Astrocyte of the spinal cord (primary cell): ENCODE data around the gene MECP2.
A peak's percentile ranks its signal among the peaks of the same experiment; 100 is the strongest.

ENCODE experiments used
- DNase-seq: peaks from one replicate; pipeline ENCODE4 v3.0.0; 2011; ENCODE audit warnings: low read depth, low spot score
- H3K4me3 ChIP-seq: 2 replicates; pipeline ENCODE4 v1.5.1; 2011; ENCODE audit warnings: low read depth, mild to moderate bottlenecking, low read length, moderate library complexity
- in situ Hi-C: cut with HindIII; loops from 2 replicates; pipeline ENCODE4 v1.10.0; 2017; ENCODE audit warnings: low sequenced_read_pairs
- TF ChIP-seq, protein P1 (sequence below): IDR thresholded peaks from 2 replicates; pipeline ENCODE4 v1.5.1; 2012; ENCODE audit warnings: low read depth, mild to moderate bottlenecking, low read length, inconsistent platforms

Gene MECP2

DNA sequence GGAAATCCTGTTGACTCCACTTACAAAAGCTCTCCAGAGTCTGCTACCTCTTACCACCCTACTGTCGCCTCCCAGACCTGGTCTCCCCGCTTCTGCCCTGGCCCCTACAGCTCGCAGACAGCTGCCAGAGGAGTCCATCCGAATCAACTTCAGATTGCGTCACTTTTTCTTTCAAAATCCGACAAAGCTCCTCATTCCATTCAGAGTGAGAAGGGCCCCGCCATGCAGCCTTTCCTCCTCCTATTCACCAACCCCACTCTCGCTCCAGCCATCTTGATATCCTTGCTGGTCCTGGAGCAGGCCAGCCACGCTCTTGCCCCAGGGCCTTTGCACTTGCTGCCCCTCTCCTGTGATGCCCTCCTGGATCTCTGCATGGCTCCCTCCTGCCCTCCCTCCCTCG lies 41.3 kb upstream of the MECP2 start:
- TF ChIP-seq, protein P1, sequence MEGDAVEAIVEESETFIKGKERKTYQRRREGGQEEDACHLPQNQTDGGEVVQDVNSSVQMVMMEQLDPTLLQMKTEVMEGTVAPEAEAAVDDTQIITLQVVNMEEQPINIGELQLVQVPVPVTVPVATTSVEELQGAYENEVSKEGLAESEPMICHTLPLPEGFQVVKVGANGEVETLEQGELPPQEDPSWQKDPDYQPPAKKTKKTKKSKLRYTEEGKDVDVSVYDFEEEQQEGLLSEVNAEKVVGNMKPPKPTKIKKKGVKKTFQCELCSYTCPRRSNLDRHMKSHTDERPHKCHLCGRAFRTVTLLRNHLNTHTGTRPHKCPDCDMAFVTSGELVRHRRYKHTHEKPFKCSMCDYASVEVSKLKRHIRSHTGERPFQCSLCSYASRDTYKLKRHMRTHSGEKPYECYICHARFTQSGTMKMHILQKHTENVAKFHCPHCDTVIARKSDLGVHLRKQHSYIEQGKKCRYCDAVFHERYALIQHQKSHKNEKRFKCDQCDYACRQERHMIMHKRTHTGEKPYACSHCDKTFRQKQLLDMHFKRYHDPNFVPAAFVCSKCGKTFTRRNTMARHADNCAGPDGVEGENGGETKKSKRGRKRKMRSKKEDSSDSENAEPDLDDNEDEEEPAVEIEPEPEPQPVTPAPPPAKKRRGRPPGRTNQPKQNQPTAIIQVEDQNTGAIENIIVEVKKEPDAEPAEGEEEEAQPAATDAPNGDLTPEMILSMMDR, result no peak
- H3K4me3 ChIP-seq, result no peak overlapping the region
- in situ Hi-C loops, result no loop called here
- no peak for DNase-seq

DNA sequence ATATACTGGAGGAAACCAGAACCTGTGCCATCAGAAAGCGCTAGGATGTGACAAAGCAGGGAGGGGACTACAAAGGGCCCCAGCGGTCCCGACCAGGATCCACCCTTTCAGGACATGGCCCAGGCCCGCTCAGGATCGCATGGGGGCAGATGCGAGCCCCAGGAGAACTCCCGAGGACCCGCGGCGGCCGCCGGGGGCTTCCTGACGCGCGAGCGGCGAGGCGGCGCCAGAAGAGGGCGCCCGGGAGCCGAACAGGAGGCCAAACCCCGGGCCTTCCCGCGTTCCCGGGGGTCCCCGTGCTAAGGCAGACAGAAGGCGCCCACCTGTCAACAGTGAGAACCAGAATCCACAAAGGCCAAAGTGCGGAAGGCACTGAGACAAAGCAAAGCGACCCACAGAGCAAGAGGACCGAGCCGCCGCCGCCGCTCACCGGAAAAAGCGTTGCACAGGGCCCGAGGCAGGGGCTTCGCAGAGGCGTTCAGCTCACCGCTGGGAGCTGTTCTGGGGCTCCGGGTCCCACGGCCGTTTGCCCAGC lies 39.2 kb upstream of the MECP2 start:
- TF ChIP-seq, protein P1, result peak; percentile 60
- DNase-seq, result peak; percentile 35
- peak overlapping the region; percentile 12 for H3K4me3 ChIP-seq
- in situ Hi-C loops, result no loop called here

DNA sequence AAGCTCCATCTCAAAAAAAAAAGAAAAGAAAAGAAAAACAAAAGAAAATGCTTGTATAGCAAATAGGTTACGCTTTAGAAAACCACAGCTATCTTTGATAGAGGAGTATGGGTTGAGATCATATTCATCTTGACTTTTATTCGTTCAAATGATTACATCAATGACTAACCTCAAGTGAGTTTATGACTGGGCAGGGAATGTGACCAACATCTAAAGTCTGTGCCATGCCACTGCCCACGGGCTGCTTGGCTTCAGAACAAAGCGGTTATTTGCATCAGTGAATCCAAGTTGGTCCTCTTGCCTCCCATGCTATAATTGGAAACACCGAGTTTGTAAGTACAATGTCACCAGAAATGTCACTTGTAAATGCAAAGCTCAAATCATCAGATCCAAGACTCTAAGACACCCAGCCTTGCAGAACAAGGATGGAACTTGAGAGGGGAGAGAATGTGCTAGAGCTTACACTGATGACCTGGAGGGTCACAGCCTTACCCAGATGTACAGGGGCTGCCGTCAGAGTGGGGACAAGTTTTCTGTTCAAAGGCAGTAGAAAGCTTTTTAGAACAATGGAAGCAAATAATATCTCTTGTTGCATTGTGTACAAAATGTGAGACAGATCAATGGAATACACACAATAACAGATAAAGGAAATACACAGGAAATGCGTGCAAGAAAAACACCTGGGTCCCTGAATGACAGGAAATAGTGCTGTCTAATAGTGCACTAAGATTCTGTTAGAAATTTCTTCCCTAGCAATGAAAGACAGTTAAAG lies 38.1 kb upstream of the MECP2 start:
- no peak overlapping the region for H3K4me3 ChIP-seq
- in situ Hi-C loops, result no loop called here
- TF ChIP-seq, protein P1, result no peak
- no peak for DNase-seq

DNA sequence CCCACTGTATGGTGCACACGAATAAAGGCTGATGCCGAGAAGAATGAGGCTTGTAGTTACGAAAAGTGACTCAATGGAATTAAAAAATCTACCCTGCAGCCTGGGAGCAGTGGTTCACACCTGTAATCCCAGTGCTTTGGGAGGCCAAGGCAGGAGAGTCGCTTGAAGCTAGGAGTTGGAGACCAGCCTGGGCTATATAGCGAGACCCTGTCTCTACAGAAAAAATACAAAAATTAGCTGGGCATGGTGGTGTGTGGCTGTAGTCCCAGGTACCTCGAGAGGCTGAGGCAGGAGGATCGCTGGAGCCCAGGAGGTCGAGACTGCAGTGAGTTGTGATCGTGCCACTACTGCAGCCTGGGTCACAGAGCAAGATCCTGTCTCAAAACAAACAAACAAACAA lies 34.8 kb upstream of the MECP2 start:
- in situ Hi-C loops, result no loop called here

DNA sequence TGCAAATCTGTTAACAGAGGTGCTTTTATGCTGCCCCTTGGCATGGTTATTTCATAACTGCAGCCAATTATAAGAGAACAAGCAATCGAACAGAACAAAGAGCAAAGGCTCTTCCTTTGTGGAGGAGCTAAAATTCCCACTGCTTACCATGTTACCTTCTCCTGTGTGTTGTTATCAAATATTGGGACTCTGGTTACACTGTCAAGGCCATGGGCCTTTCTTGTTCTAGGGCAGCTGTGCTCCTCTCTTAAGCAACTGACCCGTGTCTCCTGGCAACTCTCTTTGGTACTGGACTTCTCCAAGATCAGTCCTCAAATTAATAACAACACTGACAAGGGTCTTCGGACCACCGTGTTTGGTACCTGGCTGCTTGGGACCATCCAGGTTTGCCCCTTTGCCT lies 34.4 kb upstream of the MECP2 start:
- DNase-seq, result no peak
- in situ Hi-C loops, result no loop called here
- no peak overlapping the region for H3K4me3 ChIP-seq
- TF ChIP-seq, protein P1, result no peak

More for the DNA sequence above, 34.8 kb upstream of the MECP2 start:
- no peak overlapping the region for H3K4me3 ChIP-seq
- TF ChIP-seq, protein P1, result no peak
- no peak for DNase-seq

DNA sequence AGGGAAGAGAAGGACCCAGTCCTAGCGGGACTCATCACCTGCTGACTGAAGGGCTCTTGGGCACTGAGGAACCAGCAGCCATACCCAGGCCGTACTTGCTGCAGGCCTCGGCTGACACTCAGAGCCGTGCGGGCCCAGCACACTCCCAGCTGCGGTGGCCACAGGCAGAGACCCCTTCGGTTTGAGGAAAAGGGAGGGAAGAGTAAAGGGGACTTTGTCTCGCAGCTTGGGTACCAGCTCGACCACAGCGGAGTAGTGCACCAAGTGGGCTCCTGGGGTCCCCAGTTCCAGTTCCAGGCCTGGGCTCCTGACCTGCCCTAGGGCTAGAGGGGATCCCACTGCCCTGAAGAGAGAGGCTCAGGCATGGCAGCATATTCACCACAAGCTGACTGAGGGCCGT lies 28.6 kb upstream of the MECP2 start:
- TF ChIP-seq, protein P1, result no peak

More for the DNA sequence above, 28.6 kb upstream of the MECP2 start:
- DNase-seq, result no peak
- in situ Hi-C loops, result no loop called here
- no peak overlapping the region for H3K4me3 ChIP-seq
